ENCODE results near the gene ABCA12.

GRCh38 chr2:215066124-215066523 lies 72.3 kb downstream of the ABCA12 start:
- no peak for TF ChIP-seq CTCF (IDR thresholded peaks at IDR 0.05)
- no peak for TF ChIP-seq EP300 (IDR thresholded peaks at IDR 0.05)
